ENCODE results near the gene OR10AD1.

The OR10AD1 gene

DNA sequence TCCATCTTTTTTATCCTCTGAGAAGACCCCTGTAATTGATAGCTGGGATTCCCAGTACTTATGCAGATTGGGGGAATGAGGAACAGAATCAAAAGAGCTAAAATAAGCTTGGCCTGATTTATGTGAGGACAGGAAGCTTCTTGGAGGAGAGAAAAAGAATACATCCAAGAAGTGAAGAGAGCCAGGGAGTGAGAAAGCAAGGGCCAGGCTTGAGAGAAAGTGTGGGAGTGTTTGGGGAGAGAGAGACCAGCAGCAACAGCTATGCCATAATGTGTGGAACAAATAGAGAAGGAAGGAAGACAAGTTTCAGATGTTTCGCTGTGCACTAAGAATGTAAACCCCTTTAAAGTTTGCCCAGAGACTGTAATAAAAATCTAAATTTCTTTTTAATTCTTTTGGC, 23.6 kb downstream of the OR10AD1 start:
- Histone ChIP-seq H3K36me3 (ENCODE audit: insufficient read depth, low read length) (no peaks in the 10 kb centered on the region), H3K9me3 (ENCODE audit: low read depth, low read length) (no peaks in the 10 kb centered on the region), H3K4me3 (no peak overlapping the region), H3K9ac (ENCODE audit: insufficient read length) (no peak overlapping the region), H3K27ac (no peak overlapping the region)
- no peak for DNase-seq (ENCODE audit: low read depth, low spot score)
- no peak for TF ChIP-seq POLR2AphosphoS5 (IDR thresholded peaks at IDR 0.05; ENCODE audit: borderline replicate concordance, low read depth, low read length)
- TF ChIP-seq EZH2 (IDR thresholded peaks at IDR 0.05), result no peak

DNA sequence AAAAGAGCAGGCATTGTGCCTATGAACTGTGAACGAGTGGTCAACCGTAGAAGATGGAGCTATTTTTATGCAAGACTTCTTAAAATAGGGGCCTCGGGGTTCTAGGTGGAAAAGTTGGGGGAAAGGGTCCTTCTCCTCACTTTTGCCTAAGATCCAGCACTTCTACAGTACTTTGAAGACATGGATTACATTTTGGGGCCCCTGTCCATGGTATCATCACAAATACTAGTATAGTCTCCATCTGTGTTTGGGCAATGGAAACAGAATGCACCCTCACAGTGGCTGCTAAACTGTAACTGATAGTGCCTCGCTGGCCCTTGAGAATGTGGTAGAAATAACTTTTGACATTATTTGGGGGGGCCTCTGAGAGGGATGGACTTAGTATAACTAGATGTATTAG, 25.1 kb downstream of the OR10AD1 start:
- Histone ChIP-seq H3K36me3 (ENCODE audit: insufficient read depth, low read length) (no peaks in the 10 kb centered on the region), H3K9ac (ENCODE audit: insufficient read length) (no peak overlapping the region), H3K4me3 (no peak overlapping the region), H3K27ac (no peak overlapping the region), H3K9me3 (ENCODE audit: low read depth, low read length) (no peaks in the 10 kb centered on the region)
- DNase-seq (ENCODE audit: low read depth, low spot score), result no peak
- TF ChIP-seq POLR2AphosphoS5 (IDR thresholded peaks at IDR 0.05; ENCODE audit: borderline replicate concordance, low read depth, low read length) (no peak), FOXP2 (optimal IDR thresholded peaks at IDR 0.05; ENCODE audit: control extremely low read depth, extremely low read length, insufficient read depth) (no peak), EZH2 (IDR thresholded peaks at IDR 0.05) (no peak)

DNA sequence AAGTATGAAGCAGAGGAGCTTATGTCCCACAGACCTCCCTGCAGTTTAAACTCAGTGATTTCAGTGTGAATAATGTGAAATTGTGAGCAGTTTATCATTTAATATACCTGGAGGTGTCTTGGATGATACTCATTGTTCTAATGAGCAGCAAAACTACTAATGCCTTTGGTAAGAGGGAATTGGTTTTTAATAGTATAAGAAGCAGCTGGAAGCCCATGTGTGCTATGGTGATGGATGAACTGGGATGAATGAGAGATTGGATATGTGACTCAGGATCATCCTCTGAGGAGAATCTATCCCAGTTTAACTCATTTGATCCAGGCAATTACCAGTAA, 26.7 kb downstream of the OR10AD1 start:
- H3K4me3 ChIP-seq, result peak overlapping the region; percentile 68
- TF ChIP-seq FOXP2 (optimal IDR thresholded peaks at IDR 0.05; ENCODE audit: control extremely low read depth, extremely low read length, insufficient read depth), result no peak
- TF ChIP-seq EZH2 (IDR thresholded peaks at IDR 0.05), result no peak
- TF ChIP-seq POLR2AphosphoS5 (IDR thresholded peaks at IDR 0.05; ENCODE audit: borderline replicate concordance, low read depth, low read length), result no peak
- peak overlapping the region; percentile 92 for H3K27ac ChIP-seq
- DNase-seq (ENCODE audit: low read depth, low spot score), result no peak
- H3K9ac ChIP-seq (ENCODE audit: insufficient read length), result no peak overlapping the region
- no peaks in the 10 kb centered on the region for H3K36me3 ChIP-seq (ENCODE audit: insufficient read depth, low read length)
- no peaks in the 10 kb centered on the region for H3K9me3 ChIP-seq (ENCODE audit: low read depth, low read length)

DNA sequence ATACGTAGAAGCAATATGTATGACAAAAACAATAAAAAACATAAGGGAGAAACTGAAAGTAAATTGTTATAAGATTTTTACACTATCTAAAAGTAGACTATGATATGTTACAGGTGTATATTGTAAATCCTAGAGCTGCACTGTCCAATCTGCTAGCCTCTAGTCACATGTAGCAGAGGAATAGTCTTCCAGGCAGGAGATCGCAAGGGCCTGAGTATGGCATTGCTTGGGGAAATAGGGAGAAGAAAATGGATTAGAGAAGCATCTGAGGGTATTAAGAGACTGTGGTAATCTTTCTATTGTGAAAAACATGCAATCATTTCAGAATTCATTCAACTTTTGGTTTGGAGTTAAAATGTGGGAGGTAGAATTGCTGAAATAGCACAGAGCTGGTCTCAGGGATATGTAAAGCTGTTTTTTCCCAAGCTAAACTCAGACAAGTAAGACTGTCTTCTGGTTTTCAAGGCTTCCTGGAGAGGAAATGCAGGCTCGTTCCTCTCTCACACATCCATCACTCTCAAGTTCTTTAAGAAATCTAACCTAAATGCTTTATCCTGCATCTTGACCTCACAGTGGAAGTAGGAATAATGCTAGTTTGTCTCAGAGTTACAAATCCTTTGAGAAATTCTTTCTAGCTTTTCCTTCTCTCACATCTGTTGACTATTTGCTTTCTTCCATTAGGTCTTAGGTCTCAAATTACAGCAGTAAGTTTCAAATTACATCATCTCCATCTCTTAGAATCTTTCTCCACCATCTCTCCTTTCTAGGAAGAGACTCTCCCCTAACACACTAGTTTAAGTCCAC, 27.3 kb downstream of the OR10AD1 start:
- Histone ChIP-seq H3K27ac (peak overlapping the region; percentile 92), H3K9ac (ENCODE audit: insufficient read length) (peak overlapping the region; percentile 56), H3K4me3 (peak overlapping the region; percentile 68), H3K36me3 (ENCODE audit: insufficient read depth, low read length) (no peaks in the 10 kb centered on the region), H3K9me3 (ENCODE audit: low read depth, low read length) (no peaks in the 10 kb centered on the region)
- no peak for DNase-seq (ENCODE audit: low read depth, low spot score)
- TF ChIP-seq FOXP2 (optimal IDR thresholded peaks at IDR 0.05; ENCODE audit: control extremely low read depth, extremely low read length, insufficient read depth) (no peak), POLR2AphosphoS5 (IDR thresholded peaks at IDR 0.05; ENCODE audit: borderline replicate concordance, low read depth, low read length) (no peak)

DNA sequence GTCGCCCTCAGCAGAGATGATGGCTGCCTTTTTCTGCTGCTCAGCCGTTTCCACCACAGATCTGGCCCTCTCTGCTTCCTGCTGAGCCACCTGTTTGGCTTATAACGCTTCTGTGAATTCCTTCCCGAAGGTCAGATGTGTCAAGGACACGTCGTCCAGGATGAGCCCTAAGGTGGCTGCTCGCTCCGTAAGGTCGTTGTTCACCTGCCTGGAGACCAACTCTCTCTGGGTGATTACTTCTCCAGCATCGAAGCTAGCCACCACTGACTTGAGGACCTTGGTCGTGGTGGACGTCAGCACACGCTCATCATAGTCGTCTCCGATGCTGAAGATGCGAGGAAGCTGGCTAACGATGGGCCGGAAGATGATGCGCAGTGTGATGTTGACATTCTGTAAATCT, 34.1 kb downstream of the OR10AD1 start:
- Histone ChIP-seq H3K9me3 (ENCODE audit: low read depth, low read length) (no peaks in the 10 kb centered on the region), H3K27ac (no peak overlapping the region), H3K9ac (ENCODE audit: insufficient read length) (no peak overlapping the region), H3K4me3 (no peak overlapping the region), H3K36me3 (ENCODE audit: insufficient read depth, low read length) (no peaks in the 10 kb centered on the region)
- no peak for DNase-seq (ENCODE audit: low read depth, low spot score)
- TF ChIP-seq EZH2 (IDR thresholded peaks at IDR 0.05) (no peak), FOXP2 (optimal IDR thresholded peaks at IDR 0.05; ENCODE audit: control extremely low read depth, extremely low read length, insufficient read depth) (no peak)

DNA sequence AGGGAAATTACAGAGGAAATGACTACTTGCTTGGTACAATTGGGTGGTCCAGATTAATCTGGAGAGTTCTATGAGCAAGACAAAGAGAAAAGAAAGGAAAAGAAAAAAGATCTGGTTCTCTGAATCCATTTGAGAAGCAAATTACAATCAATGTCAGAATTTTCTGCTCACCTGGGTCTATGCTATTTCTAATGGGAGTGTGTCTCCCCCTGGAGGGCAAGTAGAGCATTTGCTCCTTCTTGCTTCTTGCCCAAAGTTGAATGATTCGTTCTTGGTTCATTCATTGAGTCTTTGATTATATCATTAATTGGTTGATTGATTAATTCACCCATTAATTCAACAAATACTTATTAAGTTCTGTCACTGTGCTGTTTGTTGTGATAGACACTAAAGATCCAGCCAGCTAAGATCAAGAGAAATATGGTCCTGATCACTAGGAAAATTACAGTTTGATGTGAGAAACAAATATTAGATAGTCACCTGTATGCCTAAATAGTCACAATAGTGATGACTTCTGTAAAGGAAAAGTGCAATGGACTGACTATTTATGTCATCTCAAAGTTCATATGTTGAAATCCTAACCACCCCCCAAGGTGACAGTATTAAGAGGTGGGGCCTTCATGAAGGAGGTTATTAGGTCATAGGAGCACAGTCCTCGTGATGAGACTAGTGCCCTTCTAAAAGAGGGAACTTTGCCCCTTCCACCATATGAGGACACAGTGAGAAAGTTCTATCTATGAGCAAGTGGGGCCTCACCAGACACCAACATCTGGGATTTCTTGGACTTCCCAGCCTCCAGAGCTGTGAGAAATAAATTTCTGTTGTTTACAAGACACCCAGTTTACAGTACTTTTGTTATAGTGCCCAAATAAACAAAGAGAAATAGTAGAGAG, 37.8 kb downstream of the OR10AD1 start:
- Histone ChIP-seq H3K9ac (ENCODE audit: insufficient read length) (no peak overlapping the region), H3K27ac (no peak overlapping the region), H3K36me3 (ENCODE audit: insufficient read depth, low read length) (no peaks in the 10 kb centered on the region), H3K9me3 (ENCODE audit: low read depth, low read length) (no peaks in the 10 kb centered on the region), H3K4me3 (no peak overlapping the region)
- TF ChIP-seq FOXP2 (optimal IDR thresholded peaks at IDR 0.05; ENCODE audit: control extremely low read depth, extremely low read length, insufficient read depth) (no peak), POLR2AphosphoS5 (IDR thresholded peaks at IDR 0.05; ENCODE audit: borderline replicate concordance, low read depth, low read length) (no peak), EZH2 (IDR thresholded peaks at IDR 0.05) (no peak)
- no peak for DNase-seq (ENCODE audit: low read depth, low spot score)

DNA sequence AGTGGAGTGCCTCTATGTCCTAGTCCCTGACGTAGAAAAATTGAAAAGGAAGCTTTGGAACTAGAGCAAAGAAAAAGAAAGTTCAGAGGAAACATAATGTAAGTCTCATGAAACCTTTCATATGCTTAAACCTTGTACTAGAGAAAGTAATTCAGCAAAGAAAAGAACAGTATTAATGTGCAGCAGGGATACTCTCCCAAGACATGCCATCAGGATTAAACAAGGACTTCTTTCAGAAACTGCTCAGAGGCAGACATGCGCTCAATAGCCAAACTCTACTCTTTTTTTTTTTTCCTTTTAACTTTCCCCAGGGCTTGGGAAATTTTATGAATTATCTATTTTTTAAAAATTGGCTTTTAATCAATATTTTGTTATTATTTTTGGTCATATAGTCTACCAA, 38.6 kb downstream of the OR10AD1 start:
- TF ChIP-seq EZH2 (IDR thresholded peaks at IDR 0.05) (no peak), POLR2AphosphoS5 (IDR thresholded peaks at IDR 0.05; ENCODE audit: borderline replicate concordance, low read depth, low read length) (no peak), FOXP2 (optimal IDR thresholded peaks at IDR 0.05; ENCODE audit: control extremely low read depth, extremely low read length, insufficient read depth) (no peak)
- no peak overlapping the region for H3K27ac ChIP-seq
- H3K9me3 ChIP-seq (ENCODE audit: low read depth, low read length), result no peaks in the 10 kb centered on the region
- DNase-seq (ENCODE audit: low read depth, low spot score), result no peak
- H3K4me3 ChIP-seq, result no peak overlapping the region
- H3K36me3 ChIP-seq (ENCODE audit: insufficient read depth, low read length), result no peaks in the 10 kb centered on the region
- H3K9ac ChIP-seq (ENCODE audit: insufficient read length), result peak overlapping the region; percentile 23

DNA sequence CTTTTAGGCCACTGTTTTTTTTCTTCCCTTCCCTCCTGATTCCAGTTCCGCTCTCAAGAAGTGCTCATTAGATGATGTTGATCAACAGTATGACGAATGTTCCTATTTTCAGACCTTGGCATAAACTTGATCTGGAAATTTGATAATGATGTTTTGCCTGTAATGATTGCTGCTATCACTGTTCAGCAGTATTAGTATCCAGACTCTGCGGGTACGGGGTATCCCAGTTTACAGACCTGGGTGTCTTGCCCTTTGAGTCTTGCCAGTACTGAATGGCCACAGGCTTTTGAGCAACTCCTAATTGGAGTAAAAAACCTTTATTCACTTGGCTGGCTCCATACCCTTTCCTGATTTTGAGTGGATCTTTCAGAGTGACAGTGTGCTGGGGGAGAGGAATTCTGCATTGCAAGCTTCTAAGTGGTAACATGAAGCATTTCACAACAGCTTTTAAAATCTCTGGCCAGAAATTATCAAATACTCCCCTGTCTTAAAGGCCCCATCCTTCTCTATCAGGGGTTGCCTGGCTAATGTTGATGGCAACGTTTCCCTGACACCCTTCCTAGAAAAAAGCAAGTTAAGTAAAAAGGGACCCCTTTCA, 39.8 kb downstream of the OR10AD1 start:
- no peaks in the 10 kb centered on the region for H3K9me3 ChIP-seq (ENCODE audit: low read depth, low read length)
- no peak for DNase-seq (ENCODE audit: low read depth, low spot score)
- no peak for TF ChIP-seq FOXP2 (optimal IDR thresholded peaks at IDR 0.05; ENCODE audit: control extremely low read depth, extremely low read length, insufficient read depth)
- no peak for TF ChIP-seq POLR2AphosphoS5 (IDR thresholded peaks at IDR 0.05; ENCODE audit: borderline replicate concordance, low read depth, low read length)
- TF ChIP-seq EZH2 (IDR thresholded peaks at IDR 0.05), result no peak
- H3K4me3 ChIP-seq, result no peak overlapping the region
- H3K27ac ChIP-seq, result no peak overlapping the region
- H3K36me3 ChIP-seq (ENCODE audit: insufficient read depth, low read length), result no peaks in the 10 kb centered on the region
- no peak overlapping the region for H3K9ac ChIP-seq (ENCODE audit: insufficient read length)

Data from SK-N-MC (cell line).